ENCODE results near the gene RUNX3. TPM values are rescaled to one million over a fixed set of nuclear protein-coding genes. Genes with fewer than 3 reads are reported as not detected.

Gene RUNX3
- total RNA-seq, 1 experiment from 2014 or later, result 8.6 TPM

DNA sequence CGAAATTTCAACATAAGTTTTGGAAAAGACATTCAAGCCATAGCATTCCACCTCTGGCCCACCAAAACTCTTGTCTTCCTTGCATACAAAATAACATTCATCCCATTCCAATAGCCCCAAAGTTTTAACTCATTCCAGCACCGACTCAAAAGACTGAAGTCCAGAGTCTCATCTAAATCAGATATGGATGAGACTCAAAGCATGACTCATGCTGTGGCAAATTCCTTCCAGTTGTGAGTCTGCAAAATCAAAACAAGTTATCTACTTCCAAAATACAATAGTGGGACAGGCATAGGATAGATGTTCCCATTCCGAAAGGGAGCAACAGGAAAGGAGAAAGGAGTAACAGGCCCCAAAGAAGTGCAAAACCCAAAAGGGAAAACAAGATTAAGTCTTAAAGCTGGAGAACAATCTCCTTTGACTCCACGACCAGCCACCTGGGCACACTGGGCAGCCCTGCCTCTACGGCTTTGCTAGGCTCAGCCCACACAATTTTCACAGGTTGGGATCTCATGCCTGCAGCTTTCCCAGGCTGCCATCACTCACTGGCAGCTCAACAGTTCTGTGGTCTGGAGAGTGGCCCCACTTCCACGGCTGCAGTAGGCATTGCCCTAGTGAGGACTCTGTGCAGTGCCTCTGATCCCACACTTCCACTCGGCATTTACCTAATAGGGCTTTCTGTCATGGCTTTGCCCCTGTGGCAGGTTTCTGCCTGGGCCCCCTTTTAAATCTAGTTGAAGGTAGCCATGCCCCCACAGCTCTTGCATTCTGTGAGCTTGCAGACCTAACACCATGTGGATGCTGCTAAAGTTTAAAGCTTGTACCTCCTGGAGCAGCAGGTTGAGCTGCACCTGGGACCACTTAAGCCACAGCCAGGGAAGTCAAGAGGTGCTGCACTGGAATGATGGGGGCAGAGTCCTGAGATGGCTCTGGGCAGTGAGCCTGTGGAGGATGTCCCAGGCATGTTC is 51.0 kb downstream of the RUNX3 start:
- no peak for TF ChIP-seq EZH2 (IDR thresholded peaks at IDR 0.05; ENCODE audit: borderline replicate concordance, low read depth, low read length, poor library complexity, severe bottlenecking)
- no peak for TF ChIP-seq CTCF (conservative IDR thresholded peaks at IDR 0.05; ENCODE audit: low read depth, low read length)
- Histone ChIP-seq H3K9me3 (ENCODE audit: low read depth, low read length, poor library complexity, severe bottlenecking) (no peaks in the 10 kb centered on the region), H3K36me3 (ENCODE audit: insufficient read depth, low read length, poor library complexity, severe bottlenecking) (no peaks in the 10 kb centered on the region), H3K4me3 (ENCODE audit: low read depth, low read length, poor library complexity, severe bottlenecking) (no peak overlapping the region), H3K4me1 (ENCODE audit: insufficient read depth, low read length, poor library complexity, severe bottlenecking) (no peaks in the 10 kb centered on the region), H3K27me3 (replicated peaks; ENCODE audit: insufficient read depth, low read depth, low read length, poor library complexity) (no peaks in the 10 kb centered on the region), H3K27ac (ENCODE audit: low read depth, low read length, poor library complexity, severe bottlenecking) (no peak overlapping the region)
- intact Hi-C loops (cut with micrococcal nuclease; ENCODE audit: unreplicated experiment), result no loop called here
- ChIA-PET POLR2A (ENCODE audit: low non-redundant PET) (no interaction called here), CTCF (no interaction called here)
- BruUV-seq (replicated peaks), result no TSS peak
- no peak for DNase-seq (ENCODE audit: low spot score)

DNA sequence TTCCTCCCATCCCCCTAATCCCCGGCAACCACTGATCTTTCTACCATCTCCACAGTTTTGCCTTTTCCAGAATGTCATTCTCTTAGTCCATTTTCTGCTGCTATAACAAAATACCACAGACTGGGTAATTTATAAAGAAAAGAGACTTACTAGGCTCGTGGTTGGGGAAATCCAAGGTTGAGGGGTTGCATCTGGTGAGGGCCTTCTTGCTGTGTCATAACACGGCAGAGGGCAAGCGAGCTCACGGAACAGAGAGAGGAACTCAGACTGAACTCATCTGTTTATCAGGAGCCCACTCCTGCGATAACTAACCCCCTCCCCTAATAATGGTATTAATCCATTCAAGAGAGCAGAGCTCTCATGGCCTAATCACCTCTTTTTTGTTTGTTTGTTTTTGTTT is 52.0 kb downstream of the RUNX3 start:
- no peaks in the 10 kb centered on the region for H3K36me3 ChIP-seq (ENCODE audit: insufficient read depth, low read length, poor library complexity, severe bottlenecking)
- DNase-seq (ENCODE audit: low spot score), result no peak
- intact Hi-C loops (cut with micrococcal nuclease; ENCODE audit: unreplicated experiment), result no loop called here
- ChIA-PET POLR2A (ENCODE audit: low non-redundant PET) (no interaction called here), CTCF (no interaction called here)
- no peaks in the 10 kb centered on the region for H3K4me1 ChIP-seq (ENCODE audit: insufficient read depth, low read length, poor library complexity, severe bottlenecking)
- no TSS peak for BruUV-seq (replicated peaks)
- no peak for TF ChIP-seq EZH2 (IDR thresholded peaks at IDR 0.05; ENCODE audit: borderline replicate concordance, low read depth, low read length, poor library complexity, severe bottlenecking)
- no peak for TF ChIP-seq CTCF (conservative IDR thresholded peaks at IDR 0.05; ENCODE audit: low read depth, low read length)
- H3K9me3 ChIP-seq (ENCODE audit: low read depth, low read length, poor library complexity, severe bottlenecking), result no peaks in the 10 kb centered on the region
- H3K27ac ChIP-seq (ENCODE audit: low read depth, low read length, poor library complexity, severe bottlenecking), result no peak overlapping the region
- H3K27me3 ChIP-seq (replicated peaks; ENCODE audit: insufficient read depth, low read depth, low read length, poor library complexity), result no peaks in the 10 kb centered on the region
- H3K4me3 ChIP-seq (ENCODE audit: low read depth, low read length, poor library complexity, severe bottlenecking), result no peak overlapping the region

DNA sequence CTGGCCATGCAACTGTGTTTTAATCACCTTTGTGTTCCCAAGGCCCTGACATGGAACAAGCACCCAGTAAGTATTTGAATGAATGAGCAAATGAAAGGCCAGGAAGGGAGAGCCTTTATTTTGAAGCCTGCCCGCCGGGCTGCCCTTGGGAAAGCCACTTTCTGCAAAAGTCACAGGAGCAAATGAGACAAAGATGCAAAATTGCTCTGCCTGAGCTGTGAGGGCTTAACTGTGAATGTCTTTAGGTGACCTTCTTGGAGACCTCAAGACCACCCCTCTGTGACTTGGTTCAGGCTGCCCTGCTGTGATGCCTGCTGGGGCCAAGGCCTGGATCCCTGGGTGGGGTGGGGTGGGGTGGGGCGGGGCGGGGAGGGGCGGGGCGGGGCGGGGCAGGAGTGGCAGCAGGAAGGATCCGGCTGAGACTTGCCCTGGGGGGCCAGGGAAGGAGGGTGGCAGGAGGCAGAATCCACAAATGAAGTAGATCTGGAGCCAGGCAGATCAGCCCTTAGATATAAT is 54.0 kb downstream of the RUNX3 start:
- ChIA-PET POLR2A (ENCODE audit: low non-redundant PET) (no interaction called here), CTCF (no interaction called here)
- Histone ChIP-seq H3K9me3 (ENCODE audit: low read depth, low read length, poor library complexity, severe bottlenecking) (no peaks in the 10 kb centered on the region), H3K27me3 (replicated peaks; ENCODE audit: insufficient read depth, low read depth, low read length, poor library complexity) (no peaks in the 10 kb centered on the region), H3K36me3 (ENCODE audit: insufficient read depth, low read length, poor library complexity, severe bottlenecking) (no peaks in the 10 kb centered on the region), H3K27ac (ENCODE audit: low read depth, low read length, poor library complexity, severe bottlenecking) (no peak overlapping the region), H3K4me3 (ENCODE audit: low read depth, low read length, poor library complexity, severe bottlenecking) (no peak overlapping the region), H3K4me1 (ENCODE audit: insufficient read depth, low read length, poor library complexity, severe bottlenecking) (no peaks in the 10 kb centered on the region)
- no TSS peak for BruUV-seq (replicated peaks)
- intact Hi-C loops (cut with micrococcal nuclease; ENCODE audit: unreplicated experiment), result no loop called here
- no peak for DNase-seq (ENCODE audit: low spot score)
- TF ChIP-seq EZH2 (IDR thresholded peaks at IDR 0.05; ENCODE audit: borderline replicate concordance, low read depth, low read length, poor library complexity, severe bottlenecking) (no peak), CTCF (conservative IDR thresholded peaks at IDR 0.05; ENCODE audit: low read depth, low read length) (no peak)
